Activated CD8-positive, alpha-beta T cell treated with anti-CD3 and anti-CD28 coated beads for 36 hours (primary cell): ENCODE data around the gene ACSM5. TPM values are rescaled to one million over a fixed set of nuclear protein-coding genes. Genes with fewer than 3 reads are reported as not detected.

Experiments
- ATAC-seq: fragments of 200-7000 bp; cut with Tn5 transposase; one replicate; pipeline ENCODE4 v1.10.0; 2021; ENCODE audit warnings: mild to moderate bottlenecking, moderate library complexity
- CTCF ChIA-PET: fragments of 350-600 bp; sonication (Branson Sonifier 250); formaldehyde crosslinking; loops from one replicate; lab custom pipeline; 2021; ENCODE audit warnings: antibody characterized with exemption; lab: Charles Lee
- POLR2A ChIA-PET: fragments of 350-600 bp; sonication (Branson Sonifier 250); formaldehyde crosslinking; loops from one replicate; lab custom pipeline; 2021; ENCODE audit warnings: antibody characterized with exemption; lab: Charles Lee
- DNase-seq: peaks from one replicate; pipeline ENCODE4 v3.0.0-alpha.2; 2020
- H3K27ac Mint-ChIP-seq: one replicate; pipeline ENCODE4 v1.8.0; 2021; ENCODE audit warnings: mild to moderate bottlenecking, mixed read lengths
- H3K27me3 Mint-ChIP-seq: one replicate; pipeline ENCODE4 v1.8.0; 2021; ENCODE audit warnings: mixed read lengths
- H3K36me3 Mint-ChIP-seq: one replicate; pipeline ENCODE4 v1.8.0; 2021; ENCODE audit warnings: low read depth, mixed read lengths
- H3K4me1 Mint-ChIP-seq: one replicate; pipeline ENCODE4 v1.8.0; 2021; ENCODE audit warnings: low read depth, mixed read lengths
- H3K4me3 Mint-ChIP-seq: one replicate; pipeline ENCODE4 v1.8.0; 2021; ENCODE audit warnings: mild to moderate bottlenecking, moderate library complexity, mixed read lengths
- H3K9me3 Mint-ChIP-seq: one replicate; pipeline ENCODE4 v1.8.0; 2021; ENCODE audit warnings: mixed read lengths
- intact Hi-C: fragments of 100-400 bp; cut with micrococcal nuclease; formaldehyde crosslinking; loops from one replicate; pipeline ENCODE4 v1.10.0; 2022
- total RNA-seq, 2 experiments: library from RNA; stranded (reverse); gene quantifications; one replicate each; pipeline ENCODE4 v1.2.3, GENCODE V29; 2021
- TF ChIP-seq, protein P1 (sequence below): fragments of 200-600 bp; IDR thresholded peaks from one replicate; pipeline ENCODE4 v1.8.0; 2022; ENCODE audit warnings: antibody characterized with exemption, mild to moderate bottlenecking

Gene ACSM5
- total RNA-seq, 2 experiments from 2014 or later, result not detected

DNA sequence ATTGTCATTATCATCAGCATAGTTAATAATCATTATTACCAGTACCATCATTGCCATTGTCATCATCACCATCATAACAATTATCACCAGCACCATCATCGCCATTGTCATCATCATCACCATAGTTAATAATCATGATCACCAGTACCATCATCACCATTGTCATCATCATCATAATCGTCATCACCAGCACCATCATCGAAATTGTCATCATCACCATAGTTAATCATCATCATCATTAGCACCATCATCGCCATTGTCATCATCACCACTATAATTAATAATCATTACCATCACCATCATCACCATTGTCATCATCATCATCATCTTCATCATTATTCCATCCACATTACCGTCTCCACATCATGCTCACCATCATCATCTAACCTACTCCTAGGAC lies 18.3 kb upstream of the ACSM5 start:
- no peaks in the 10 kb centered on the region for H3K9me3 Mint-ChIP-seq
- H3K4me1 Mint-ChIP-seq, result no peaks in the 10 kb centered on the region
- ATAC-seq, result no peak
- POLR2A ChIA-PET, result no interaction called here
- intact Hi-C loops, result no loop called here
- no peaks in the 10 kb centered on the region for H3K36me3 Mint-ChIP-seq
- TF ChIP-seq, protein P1, sequence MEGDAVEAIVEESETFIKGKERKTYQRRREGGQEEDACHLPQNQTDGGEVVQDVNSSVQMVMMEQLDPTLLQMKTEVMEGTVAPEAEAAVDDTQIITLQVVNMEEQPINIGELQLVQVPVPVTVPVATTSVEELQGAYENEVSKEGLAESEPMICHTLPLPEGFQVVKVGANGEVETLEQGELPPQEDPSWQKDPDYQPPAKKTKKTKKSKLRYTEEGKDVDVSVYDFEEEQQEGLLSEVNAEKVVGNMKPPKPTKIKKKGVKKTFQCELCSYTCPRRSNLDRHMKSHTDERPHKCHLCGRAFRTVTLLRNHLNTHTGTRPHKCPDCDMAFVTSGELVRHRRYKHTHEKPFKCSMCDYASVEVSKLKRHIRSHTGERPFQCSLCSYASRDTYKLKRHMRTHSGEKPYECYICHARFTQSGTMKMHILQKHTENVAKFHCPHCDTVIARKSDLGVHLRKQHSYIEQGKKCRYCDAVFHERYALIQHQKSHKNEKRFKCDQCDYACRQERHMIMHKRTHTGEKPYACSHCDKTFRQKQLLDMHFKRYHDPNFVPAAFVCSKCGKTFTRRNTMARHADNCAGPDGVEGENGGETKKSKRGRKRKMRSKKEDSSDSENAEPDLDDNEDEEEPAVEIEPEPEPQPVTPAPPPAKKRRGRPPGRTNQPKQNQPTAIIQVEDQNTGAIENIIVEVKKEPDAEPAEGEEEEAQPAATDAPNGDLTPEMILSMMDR, result no peak
- no peak overlapping the region for H3K27ac Mint-ChIP-seq
- no peak overlapping the region for H3K4me3 Mint-ChIP-seq
- CTCF ChIA-PET, result no interaction called here
- DNase-seq, result no peak
- H3K27me3 Mint-ChIP-seq, result peaks cover 13% of the 10 kb centered on the region

DNA sequence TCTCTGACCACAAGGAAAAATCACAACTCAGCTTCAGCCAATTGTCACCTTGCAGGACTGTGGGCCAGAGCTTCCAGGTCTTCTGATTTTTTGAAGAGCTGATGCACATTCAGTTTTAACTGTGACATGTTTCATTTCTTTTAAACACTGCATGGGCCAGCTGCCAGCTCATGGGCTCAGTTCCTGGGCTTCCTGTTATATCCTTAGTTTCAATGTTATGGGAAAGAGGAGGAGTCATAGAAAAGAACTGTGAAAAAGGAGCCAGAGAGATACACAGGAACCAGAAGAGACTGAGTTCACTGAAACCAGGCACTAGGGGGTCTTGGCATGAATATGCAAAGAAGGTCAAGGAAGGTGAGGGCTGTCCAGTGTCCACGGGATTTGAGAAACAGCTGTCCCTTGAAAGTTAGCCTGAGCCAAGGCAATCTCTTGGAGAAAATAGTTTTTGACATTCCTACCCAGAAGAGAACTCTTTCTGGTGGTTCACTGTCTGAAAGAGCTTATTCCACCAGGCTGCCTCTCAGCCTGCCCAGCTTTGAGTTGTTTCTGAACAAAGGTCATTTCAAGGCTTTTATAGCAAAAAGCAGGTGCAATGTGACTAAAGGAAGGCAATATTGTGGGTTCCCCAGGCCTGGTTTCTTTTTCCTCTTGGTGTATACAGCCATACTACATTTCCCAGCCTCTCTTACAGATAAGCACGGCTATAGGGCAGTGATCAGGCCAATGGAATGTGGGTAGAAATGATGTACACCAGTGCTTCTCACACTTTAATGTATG lies 15.3 kb upstream of the ACSM5 start:
- no peak overlapping the region for H3K4me3 Mint-ChIP-seq

DNA sequence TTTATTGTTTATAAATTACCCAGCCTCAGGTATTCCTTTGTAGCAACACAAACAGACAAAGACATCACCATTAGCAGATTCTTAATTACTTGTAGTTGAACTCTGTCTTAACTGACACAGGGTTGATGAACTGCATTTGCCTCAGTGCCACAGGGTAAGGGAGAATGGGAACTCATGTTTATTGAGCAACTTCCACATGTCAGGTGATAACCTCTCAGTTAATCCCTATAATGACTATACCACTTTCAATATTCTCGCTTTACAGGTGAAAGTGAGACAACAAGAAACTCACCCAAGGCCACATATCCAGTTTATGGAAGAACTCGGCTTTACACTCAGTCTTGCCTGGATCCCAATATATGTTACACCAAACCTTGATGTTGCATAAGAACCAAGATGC lies 13.4 kb upstream of the ACSM5 start:
- intact Hi-C loops, result no loop called here
- H3K36me3 Mint-ChIP-seq, result no peaks in the 10 kb centered on the region
- H3K27ac Mint-ChIP-seq, result no peak overlapping the region
- H3K4me1 Mint-ChIP-seq, result no peaks in the 10 kb centered on the region
- ChIA-PET CTCF (interaction anchor here (4.4 kb wide), 1 partner anchor 11 kb away, joined by 32 read pairs; no protein-coding TSS in a partner anchor), POLR2A (no interaction called here)
- TF ChIP-seq, protein P1, result no peak
- DNase-seq, result no peak
- H3K27me3 Mint-ChIP-seq, result no peaks in the 10 kb centered on the region
- H3K4me3 Mint-ChIP-seq, result no peak overlapping the region
- no peaks in the 10 kb centered on the region for H3K9me3 Mint-ChIP-seq
- ATAC-seq, result no peak

More for the DNA sequence above, 15.3 kb upstream of the ACSM5 start:
- intact Hi-C loops, result no loop called here
- CTCF ChIA-PET, result interaction anchor here (4.4 kb wide), 1 partner anchor 9 kb away, joined by 32 read pairs; no protein-coding TSS in a partner anchor
- POLR2A ChIA-PET, result interaction anchor here (0.6 kb wide), 1 partner anchor 118 kb away, joined by 3 read pairs; no protein-coding TSS in a partner anchor
- H3K4me1 Mint-ChIP-seq, result no peaks in the 10 kb centered on the region
- ATAC-seq (no peak), DNase-seq (no peak)
- no peaks in the 10 kb centered on the region for H3K36me3 Mint-ChIP-seq
- TF ChIP-seq, protein P1, result no peak
- H3K27me3 Mint-ChIP-seq, result no peaks in the 10 kb centered on the region
- no peak overlapping the region for H3K27ac Mint-ChIP-seq
- no peaks in the 10 kb centered on the region for H3K9me3 Mint-ChIP-seq

GRCh38 chr16:20396846-20397467 lies 12.4 kb upstream of the ACSM5 start:
- Mint-ChIP-seq H3K4me1 (no peaks in the 10 kb centered on the region), H3K4me3 (no peak overlapping the region), H3K27me3 (no peaks in the 10 kb centered on the region), H3K27ac (no peak overlapping the region), H3K9me3 (no peaks in the 10 kb centered on the region), H3K36me3 (no peaks in the 10 kb centered on the region)
- ChIA-PET CTCF (interaction anchor here (4.4 kb wide), 1 partner anchor 12 kb away, joined by 32 read pairs; no protein-coding TSS in a partner anchor), POLR2A (no interaction called here)
- intact Hi-C loops, result no loop called here
- ATAC-seq (no peak), DNase-seq (no peak)
- TF ChIP-seq, protein P1, result no peak
